ENCODE measurements around the gene CES1.
"Not testable (repeated sequence)": the region's sequence is repeated elsewhere in the genome, so short reads cannot be mapped to it uniquely, and the experiment has no call there.

Gene CES1

GRCh38 chr16:55829232-55829631 lies 3.7 kb downstream of the CES1 start:
- not testable (repeated sequence) for DNase-seq

- DNase-seq: no peak
Measured at GRCh38 chr16:55828680-55829079, 4.2 kb downstream of the CES1 start.

- no peak for DNase-seq
Measured at GRCh38 chr16:55825115-55825728, 7.7 kb downstream of the CES1 start.

- no peak for DNase-seq
Measured at GRCh38 chr16:55824473-55825000, 8.4 kb downstream of the CES1 start.

GRCh38 chr16:55822280-55822810 lies 10.6 kb downstream of the CES1 start:
- DNase-seq: no peak

- DNase-seq: no peak
Measured at GRCh38 chr16:55821210-55821609, 11.7 kb downstream of the CES1 start.

GRCh38 chr16:55820615-55821014 lies 12.3 kb downstream of the CES1 start:
- DNase-seq: no peak

- DNase-seq: no peak
Measured at GRCh38 chr16:55817236-55817912, 15.5 kb downstream of the CES1 start.

GRCh38 chr16:55816222-55816621 lies 16.7 kb downstream of the CES1 start:
- DNase-seq: not testable (repeated sequence)

- no peak for DNase-seq
Measured at GRCh38 chr16:55815320-55815719, 17.6 kb downstream of the CES1 start.

- not testable (repeated sequence) for DNase-seq
Measured at GRCh38 chr16:55814174-55814573, 18.7 kb downstream of the CES1 start.

- DNase-seq: not testable (repeated sequence)
Measured at GRCh38 chr16:55813730-55814129, 19.2 kb downstream of the CES1 start.

GRCh38 chr16:55812951-55813350 lies 19.9 kb downstream of the CES1 start:
- DNase-seq: no peak

GRCh38 chr16:55811811-55812210 lies 21.1 kb downstream of the CES1 start:
- no peak for DNase-seq

GRCh38 chr16:55810451-55810961 lies 22.4 kb downstream of the CES1 start:
- DNase-seq: no peak

GRCh38 chr16:55809851-55810250 lies 23.0 kb downstream of the CES1 start:
- no peak for DNase-seq

- DNase-seq: no peak
Measured at GRCh38 chr16:55809386-55809785, 23.5 kb downstream of the CES1 start.

GRCh38 chr16:55808286-55808685 lies 24.6 kb downstream of the CES1 start:
- DNase-seq: not testable (repeated sequence)

GRCh38 chr16:55805104-55805503 lies 27.8 kb downstream of the CES1 start:
- DNase-seq: not testable (repeated sequence)

- not testable (repeated sequence) for DNase-seq
Measured at GRCh38 chr16:55803681-55804080, 29.2 kb downstream of the CES1 start.

- DNase-seq: not testable (repeated sequence)
Measured at GRCh38 chr16:55792934-55793374, 39.9 kb downstream of the CES1 start.

- not testable (repeated sequence) for DNase-seq
Measured at GRCh38 chr16:55791512-55791911, 41.4 kb downstream of the CES1 start.

GRCh38 chr16:55790240-55790639 lies 42.7 kb downstream of the CES1 start:
- not testable (repeated sequence) for DNase-seq

- DNase-seq: not testable (repeated sequence)
Measured at GRCh38 chr16:55782793-55783091, 50.2 kb downstream of the CES1 start.

All from NCI-H2227 treated with DMSO at 0.1 percent for 48 hours (cell line).